RPMI7951 (cell line): ENCODE measurements around the gene NETO2. TPM values are rescaled to one million over a fixed set of nuclear protein-coding genes. Genes with fewer than 3 reads are reported as not detected.
A peak's percentile ranks its signal among the peaks of the same experiment; 100 is the strongest.
"Not testable (repeated sequence)": the region's sequence is repeated elsewhere in the genome, so short reads cannot be mapped to it uniquely, and the experiment has no call there.

Experiments
- DNase-seq: peaks from one replicate; pipeline ENCODE4 v3.0.0-alpha.2; 2012; ENCODE audit warnings: low read depth
- total RNA-seq: library from RNA; depleted of rRNA; stranded (reverse); fragments of >200 nt; shearing (Covaris generic); gene quantifications from 2 replicates; pipeline ENCODE4 v1.2.3, GENCODE V29; 2014; rRNA removed

Gene NETO2, protein sequence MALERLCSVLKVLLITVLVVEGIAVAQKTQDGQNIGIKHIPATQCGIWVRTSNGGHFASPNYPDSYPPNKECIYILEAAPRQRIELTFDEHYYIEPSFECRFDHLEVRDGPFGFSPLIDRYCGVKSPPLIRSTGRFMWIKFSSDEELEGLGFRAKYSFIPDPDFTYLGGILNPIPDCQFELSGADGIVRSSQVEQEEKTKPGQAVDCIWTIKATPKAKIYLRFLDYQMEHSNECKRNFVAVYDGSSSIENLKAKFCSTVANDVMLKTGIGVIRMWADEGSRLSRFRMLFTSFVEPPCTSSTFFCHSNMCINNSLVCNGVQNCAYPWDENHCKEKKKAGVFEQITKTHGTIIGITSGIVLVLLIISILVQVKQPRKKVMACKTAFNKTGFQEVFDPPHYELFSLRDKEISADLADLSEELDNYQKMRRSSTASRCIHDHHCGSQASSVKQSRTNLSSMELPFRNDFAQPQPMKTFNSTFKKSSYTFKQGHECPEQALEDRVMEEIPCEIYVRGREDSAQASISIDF
- total RNA-seq: 265 and 331 TPM in 2 replicates

DNA sequence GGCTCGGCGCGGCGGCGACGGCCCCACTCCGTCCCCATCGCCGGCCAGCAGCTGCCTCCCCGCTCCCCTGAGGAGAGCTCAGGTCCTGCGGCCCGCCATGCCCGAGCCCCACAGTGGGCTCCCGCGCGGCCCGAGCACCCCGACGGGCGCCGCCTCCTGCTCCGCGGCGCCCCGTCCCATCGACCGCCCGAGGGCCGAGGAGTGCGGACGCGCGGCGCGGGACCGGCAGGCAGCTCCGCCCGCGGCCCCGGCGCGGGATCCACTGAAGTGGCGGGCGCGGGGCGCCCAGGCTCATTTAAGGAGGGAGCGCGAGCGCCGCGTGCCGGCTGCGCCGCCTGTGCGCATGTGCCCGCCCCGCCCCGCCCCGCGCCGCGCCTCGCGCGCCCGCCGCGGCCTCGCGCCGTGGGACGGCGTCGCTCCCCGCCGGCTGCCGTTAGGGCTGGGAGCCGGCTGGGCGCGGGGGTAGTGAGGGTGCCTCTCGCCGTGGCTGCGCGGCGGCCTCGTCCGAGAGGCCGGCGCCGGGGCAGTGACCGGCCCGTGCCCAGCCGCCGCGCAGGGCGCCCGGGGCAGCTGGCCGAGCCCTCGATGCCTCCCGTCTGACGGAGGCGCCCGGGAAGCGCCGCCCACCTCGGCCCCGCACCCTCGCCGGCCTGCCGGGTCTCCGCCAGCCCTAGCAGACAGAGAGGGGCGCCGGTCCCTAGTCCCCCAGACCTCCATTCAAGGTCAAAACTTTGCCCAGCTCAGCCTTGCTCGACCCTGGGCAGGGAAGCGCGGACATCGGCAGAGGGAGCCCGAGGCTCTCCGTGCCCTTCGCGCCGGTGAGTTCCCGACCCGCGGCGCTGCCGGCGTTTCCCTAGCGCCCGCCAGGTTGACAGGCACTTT is at the start of gene NETO2:
TSS of gene NETO2 (minus strand) at position 269 of the 882 bp plus-strand sequence. CDS start 333 bp downstream, outside the sequence.
- DNase-seq: peak; percentile 67

DNA sequence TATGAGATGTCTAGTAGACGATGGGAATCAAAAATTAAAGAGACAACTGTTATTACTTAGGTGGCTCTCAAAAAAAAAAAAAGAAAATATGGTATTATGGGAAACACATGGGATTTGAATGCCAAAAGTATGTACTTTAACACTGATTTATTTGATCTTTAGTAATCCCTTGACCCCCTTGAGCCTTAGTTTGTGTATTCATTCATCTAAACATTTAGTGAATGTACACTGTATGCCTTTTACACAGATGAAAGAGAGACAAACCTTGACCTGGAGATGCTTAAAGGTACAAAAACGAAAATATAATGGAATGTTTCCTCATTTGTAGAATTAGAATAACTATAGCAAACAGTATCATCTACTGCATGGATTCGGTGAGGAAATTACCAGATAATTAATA is 38.6 kb upstream of the NETO2 start:
- no peak for DNase-seq

DNA sequence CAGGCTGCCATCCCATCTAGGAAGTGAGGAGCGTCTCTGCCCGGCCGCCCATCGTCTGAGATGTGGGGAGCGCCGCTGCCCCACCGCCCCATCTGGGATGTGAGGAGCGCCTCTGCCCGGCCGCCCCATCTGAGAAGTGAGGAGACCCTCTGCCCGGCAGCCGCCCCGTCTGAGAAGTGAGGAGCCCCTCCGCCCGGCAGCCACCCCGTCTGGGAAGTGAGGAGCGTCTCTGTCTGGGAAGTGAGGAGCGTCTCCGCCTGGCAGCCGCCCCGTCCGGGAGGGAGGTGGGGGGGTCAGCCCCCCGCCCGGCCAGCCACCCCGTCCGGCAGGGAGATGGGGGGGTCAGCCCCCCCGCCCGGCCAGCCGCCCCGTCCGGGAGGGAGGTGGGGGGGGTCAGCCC is 37.3 kb upstream of the NETO2 start:
- not testable (repeated sequence) for DNase-seq

DNA sequence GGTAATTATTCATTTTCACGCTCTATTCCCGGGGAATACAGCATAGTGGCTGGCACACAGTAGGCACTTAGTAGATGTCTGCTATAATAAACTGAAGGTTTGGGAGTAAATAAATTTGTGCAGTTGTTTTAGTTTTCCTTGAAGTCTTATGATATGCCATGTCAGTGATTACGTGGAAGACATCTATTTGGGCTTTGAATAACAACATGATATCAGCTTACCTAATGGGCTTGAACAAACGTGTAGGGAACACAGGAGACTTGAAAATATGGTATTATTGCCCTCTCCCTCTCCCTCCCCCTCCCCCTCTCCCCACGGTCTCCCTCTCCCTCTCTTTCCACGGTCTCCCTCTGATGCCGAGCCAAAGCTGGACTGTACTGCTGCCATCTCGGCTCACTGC is 36.3 kb upstream of the NETO2 start:
- DNase-seq: no peak

DNA sequence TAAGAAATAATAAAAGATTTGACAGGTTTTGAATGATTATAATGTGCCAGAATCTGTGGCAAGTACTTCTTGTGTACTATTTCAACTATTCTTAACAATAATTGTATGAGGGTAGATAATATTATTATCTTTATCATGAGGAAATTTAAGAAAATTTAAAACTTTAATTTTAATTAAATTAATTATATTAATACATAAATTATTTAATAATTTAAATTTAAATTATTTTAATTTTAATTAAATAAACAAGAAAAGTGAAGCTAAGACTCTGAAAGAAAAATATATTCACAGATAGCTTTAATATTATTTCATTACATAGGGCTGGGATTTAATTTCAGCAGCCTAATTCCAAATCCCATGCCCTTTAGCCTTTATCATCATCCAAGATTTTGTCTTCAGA is 31.4 kb upstream of the NETO2 start:
- no peak for DNase-seq

DNA sequence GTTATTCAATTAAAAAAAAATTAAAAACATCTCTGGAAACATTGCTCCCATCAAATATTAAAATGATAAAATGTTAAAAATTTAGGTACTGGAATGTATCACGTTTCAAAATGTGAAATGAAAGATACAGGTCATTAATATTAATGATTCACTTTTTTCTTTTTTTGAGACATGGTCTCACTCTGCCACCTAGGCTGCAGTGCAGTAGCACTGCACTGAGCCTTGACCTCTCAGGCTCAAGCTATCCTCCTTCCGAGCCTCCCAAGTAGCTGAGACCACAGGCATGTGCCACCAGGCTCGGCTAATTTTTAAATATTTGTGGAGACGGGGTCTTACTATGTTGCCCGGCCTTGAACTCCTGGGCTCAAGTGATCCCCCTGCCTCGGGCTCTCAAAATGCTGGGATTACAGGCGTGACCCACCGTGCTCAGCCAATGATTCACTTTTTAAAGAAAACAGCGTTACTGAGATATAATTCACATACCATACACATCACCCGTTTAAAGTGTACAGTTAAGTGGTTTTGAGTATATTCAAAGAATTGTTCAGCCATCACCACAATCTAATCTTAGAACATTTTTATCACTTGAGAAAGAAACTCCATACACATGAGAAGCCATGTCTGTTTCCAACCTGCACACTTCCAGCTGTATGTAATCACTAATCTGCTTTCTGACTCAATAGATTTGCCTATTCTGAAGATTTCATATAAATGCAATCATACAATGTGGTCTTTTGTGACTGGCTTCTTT is 19.1 kb upstream of the NETO2 start:
- DNase-seq: no peak

DNA sequence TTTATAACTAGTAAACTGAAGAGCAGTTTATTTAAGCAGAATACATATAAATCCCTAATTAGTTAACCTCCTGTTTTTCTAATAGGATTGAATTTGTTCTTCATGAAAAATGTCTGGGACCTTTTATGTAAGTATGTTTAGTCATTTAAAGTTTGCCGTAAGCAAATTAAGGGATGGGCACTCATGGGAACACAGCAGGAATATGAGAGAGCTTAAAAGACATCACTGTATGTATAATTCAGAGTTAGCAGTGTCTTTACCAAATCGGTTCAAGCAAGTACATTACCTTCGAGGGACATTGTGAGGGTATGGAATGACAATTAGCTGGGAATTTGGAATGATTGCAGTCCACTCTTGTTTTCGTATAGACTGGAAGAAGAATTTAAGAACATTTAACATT is 17.7 kb upstream of the NETO2 start:
- no peak for DNase-seq

DNA sequence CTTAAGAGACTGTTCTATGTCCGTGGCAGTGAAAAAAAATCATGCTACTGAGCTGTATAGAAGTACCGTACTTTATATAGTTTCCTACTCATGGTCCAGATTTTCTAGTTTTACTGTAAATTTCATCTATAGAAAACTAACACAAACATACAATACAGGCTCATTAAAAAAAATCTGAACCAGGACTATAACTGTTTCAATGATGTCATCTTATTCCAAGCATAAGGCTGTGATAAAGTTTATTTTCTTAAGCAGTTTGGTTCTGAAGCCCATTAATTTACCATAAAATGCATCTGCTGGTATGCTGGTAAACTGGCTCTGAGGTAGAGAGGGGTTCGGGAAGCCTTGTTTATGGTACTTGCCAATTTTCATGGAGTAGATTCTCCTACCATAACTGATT is 16.7 kb upstream of the NETO2 start:
- no peak for DNase-seq

DNA sequence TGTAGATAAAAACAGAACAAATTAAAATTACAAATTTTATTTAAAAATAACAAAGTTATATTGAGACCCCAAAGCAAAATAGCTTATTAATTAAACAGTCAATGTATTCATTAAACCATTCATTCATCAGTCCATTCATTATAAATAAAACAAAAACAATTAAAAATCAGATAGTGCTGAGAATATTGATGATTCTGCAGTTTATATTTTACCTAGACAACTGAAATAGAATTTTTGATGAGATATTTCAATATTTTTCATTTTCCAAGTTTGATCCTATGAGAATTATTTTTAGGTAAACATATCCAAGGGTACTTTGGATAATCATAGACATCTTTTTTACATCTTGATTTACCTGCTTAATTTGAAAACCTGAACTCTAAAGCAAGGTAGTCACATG is 15.2 kb upstream of the NETO2 start:
- no peak for DNase-seq

DNA sequence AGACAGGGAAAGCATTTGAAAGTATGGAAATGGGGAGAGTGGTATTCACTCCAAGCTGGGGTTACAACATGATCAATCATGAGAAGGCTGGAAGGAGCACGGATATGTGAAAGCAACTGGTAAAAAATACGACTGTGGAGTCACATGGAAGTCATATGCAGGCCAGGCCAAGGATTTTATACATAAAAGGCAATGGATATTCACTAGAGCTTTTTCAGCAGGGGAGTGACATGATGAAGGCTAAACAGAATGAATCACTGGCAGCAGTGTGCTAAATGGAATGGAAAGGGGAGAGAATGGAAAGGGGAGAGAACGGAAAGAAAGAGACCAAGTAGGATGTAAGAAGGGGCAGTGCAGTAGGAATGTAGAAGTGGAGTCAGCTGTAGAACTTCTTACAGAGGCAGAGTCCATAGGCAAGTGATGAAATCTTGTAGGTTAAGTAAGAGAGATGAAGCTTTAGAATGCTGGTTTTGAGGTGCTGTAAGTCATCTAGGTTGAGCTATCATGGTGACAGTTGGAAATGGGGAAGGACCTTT is 13.0 kb upstream of the NETO2 start:
- DNase-seq: no peak

DNA sequence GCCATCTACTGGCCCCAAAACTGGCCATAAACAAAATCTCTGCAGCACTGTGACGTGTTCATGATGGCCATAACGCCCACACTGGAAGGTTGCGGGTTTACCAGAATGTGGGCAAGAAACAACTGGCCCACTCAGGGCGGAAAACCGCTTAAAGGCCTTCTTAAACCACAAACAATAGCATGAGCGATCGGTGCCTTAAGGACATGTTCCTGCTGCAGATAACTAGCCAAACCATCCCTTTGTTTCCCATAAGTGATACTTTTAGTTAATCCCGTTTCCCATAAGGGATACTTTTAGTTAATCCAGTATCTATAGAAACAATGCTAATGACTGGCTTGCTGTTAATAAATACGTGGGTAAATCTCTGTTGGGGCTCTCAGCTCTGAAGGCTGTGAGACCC is 8.8 kb upstream of the NETO2 start:
- not testable (repeated sequence) for DNase-seq

DNA sequence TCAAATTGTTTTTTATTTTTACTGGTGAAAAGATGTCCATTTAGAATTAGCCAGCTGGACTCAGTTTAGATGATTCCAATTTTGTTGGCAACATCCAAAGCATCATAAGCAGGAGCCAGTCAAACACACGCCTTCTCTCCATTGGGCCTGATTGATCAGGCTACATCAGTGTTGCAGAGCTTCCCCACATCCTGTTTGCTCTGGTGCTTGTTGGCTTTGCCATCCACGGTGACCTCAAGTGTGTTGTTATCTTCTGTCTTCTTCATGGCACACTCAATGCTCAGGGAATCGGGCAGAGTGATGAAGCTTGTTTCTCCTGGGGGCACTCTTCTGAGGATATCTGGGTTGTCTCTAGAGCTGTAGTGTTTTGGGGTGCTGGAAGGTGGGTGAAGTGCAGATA is 6.3 kb upstream of the NETO2 start:
- DNase-seq: no peak

DNA sequence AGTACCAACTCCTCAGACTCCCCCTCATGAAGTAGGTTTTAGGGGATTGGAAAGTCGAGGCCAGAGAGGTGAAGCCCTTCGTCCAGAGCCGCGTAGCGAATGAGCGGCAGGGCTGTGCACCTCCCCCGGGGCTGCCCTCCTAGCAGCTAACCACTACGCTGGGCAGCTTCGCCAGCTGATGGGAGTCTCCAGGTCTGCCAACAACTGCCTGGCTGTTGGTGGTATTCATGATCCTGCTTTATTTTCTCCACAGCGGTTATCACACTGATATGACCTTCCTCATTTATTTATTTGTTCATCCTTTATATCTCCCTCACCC is 773 bp upstream of the NETO2 start:
- no peak for DNase-seq

DNA sequence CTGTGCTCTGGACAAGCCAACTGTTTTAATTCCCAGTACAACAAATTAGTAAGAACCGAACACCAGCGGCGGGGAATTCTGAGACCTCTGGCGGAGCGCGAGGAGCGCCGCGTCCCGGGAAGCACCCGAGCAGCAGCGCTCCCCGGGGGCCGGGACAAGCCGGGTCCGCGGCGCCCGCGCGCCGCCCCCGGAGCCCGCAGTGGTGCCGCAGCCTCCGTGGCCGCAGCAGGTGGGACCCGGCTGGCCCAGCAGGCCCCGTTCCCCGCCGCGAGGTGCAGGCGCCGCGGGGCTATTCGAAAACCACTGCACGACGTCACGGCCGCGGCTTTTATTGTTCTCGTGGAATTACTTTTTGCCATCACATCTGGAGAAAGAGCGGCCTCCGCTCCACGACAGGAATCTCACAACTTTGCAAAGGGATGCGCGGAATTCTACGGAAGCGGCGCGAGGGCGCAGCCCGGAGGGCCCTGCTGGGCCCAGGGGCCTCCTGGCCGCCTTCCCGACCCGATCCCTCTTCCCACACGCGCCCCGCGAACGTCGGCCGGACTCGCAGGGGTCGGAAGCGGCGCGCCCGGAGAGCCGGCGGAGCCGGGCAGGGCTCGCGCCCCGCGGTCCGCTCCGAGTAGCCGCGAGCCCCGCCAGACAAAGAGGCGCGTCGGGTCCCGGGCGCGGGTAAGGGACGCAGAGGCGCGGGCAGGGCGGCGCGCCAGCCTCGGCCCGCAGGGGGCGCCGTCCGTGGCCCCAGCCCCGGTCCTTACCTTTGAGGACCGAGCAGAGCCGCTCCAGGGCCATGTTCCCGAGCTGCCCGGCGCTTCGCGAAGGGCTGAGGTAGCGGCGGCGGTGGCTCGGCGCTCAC is 696 bp downstream of the NETO2 start:
- DNase-seq: peak; percentile 70

DNA sequence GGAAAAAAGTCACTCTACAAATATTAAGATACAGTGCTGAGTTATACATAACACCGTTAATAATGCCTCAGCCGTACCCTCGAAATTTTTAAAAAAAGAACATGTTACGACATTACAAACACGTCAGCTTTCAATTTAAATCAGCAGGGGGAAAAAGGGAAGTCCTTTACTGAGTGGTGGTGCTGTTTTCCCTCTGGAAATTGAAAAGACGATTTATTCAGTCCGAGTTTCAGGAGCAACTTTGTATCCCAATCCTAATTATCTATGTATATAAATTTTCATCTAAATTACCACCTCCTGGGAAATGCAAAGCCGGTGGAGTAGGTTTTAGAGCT is 1.3 kb downstream of the NETO2 start:
- peak; percentile 23 for DNase-seq

DNA sequence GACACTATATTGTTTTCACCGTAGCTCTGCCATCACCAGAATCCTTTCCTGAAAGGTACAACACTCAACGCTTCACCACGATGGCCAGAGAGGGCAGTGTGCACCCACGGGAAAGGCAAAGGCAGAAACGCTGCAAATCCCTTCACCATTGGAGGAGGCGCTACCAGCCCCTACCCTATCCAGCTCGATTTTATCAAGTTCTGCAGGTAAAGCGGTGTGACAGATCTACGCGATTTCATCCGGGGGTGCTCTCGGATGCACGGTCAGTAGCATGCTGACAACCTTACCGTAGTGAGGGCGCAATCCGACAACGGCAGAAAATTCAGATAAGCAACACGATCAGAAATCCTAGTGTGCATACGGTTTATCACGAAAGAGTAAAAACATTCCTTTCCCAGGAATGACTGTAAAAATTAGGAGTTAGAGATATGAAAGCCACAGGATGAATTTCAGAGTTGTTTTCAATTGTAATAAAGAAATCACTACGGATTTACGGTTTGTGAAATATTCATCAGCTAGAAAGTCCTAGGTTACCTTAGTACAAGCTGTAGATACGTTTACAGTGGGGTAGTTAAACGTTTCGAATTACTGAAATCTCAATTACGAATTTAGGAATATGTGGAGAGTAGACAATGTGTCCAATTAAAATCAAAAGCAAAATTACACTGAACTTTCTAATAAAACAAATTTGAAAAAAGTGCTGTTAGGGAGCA is 1.8 kb downstream of the NETO2 start:
- peak; percentile 82 for DNase-seq

DNA sequence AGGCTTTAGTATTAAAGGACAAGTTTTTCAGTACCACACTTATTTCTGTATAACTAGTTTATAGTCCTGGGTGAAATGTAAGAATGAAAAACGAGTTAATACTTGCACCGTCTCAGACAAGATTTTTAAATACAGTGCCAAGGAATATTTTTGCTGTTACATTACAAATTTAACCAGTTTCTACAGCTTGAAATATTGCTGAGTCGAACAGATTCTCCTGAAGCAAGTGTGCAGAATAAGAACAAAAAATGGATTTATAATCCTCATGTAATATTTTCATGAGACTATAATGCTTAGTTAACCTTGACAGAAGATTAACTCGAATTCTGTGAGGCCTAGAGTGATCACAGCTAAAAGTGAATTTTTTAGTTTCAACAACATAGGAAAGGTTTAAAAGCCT is 3.1 kb downstream of the NETO2 start:
- DNase-seq: no peak

DNA sequence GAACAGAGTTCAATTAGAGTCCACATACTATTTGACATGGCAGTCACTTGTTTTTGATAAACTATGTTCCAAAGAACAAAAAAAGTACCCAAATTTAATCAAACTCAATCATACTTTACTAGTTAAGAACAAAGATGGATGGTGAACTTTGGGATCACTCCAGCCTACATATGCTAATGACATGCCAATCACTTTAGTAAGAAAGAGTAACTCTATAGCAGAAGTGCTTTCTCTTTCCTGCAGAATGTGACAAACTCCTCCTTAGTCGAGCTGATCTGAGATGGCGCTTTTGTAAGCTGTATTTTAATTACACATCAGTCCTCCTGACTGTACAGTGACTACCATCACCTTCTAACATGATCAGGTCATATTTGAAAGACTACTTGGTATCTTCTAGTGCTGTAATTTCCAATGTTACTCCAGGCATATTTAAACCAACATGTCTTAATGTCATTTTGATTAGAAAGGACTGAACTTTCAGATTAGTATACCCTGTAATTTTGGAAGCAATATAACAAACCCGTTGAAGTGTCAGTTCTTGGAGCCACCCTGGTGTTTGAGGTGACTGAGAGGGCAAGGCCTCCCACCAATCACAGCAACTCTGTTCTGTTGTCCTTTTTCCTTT is 4.1 kb downstream of the NETO2 start:
- DNase-seq: peak; percentile 32

DNA sequence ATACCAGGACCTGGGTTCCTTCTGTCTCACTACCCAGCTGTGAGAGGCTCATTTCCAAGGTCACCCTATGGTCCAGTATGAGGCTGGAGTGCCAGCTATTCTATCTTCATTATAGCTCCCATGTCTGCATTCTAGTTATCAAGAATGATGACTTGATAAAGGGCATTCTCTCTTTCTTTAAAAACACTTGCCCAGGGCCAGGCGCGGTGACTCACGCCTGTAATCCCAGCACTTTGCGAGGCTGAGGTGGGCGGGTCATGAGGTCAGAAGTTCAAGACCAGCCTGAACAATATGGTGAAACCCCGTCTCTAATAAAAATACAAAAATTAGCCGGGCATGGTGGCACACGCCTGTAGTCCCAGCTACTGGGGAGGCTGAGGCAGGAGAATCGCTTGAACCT is 5.8 kb downstream of the NETO2 start:
- DNase-seq: peak; percentile 59
